GM23338 (cell line): ENCODE measurements around the gene AP2B1. TPM values are rescaled to one million over a fixed set of nuclear protein-coding genes. Genes with fewer than 3 reads are reported as not detected.

Experiments used
- ATAC-seq: fragments of 200-7000 bp; cut with Tn5 transposase; 3 replicates; pipeline ENCODE4 v1.9.1; 2020
- DNase-seq: peaks from one replicate; pipeline ENCODE4 v3.0.0-alpha.2; 2015; ENCODE audit warnings: low spot score
- H2AFZ ChIP-seq: fragments of 200-600 bp; sonication (generic); 2 replicates; pipeline ENCODE4 v1.8.0; 2016; ENCODE audit warnings: antibody characterized with exemption, mild to moderate bottlenecking, moderate library complexity
- H3F3A ChIP-seq: fragments of 200-600 bp; sonication (generic); replicated peaks from 2 replicates; pipeline ENCODE4 v1.8.0; 2017; ENCODE audit warnings: antibody characterized with exemption, mixed run types, low read depth
- H3K27ac ChIP-seq: fragments of 200-600 bp; sonication (generic); 2 replicates; pipeline ENCODE4 v1.6.1; 2016; ENCODE audit warnings: low read depth
- H3K27me3 ChIP-seq: fragments of 200-600 bp; sonication (generic); 2 replicates; pipeline ENCODE4 v1.8.0; 2016; ENCODE audit warnings: mild to moderate bottlenecking, mixed run types, moderate library complexity; ENCODE audit not compliant: insufficient read depth
- H3K36me3 ChIP-seq: fragments of 200-600 bp; sonication (generic); 2 replicates; pipeline ENCODE4 v1.8.0; 2016; ENCODE audit warnings: mild to moderate bottlenecking; ENCODE audit not compliant: insufficient read depth
- H3K4me1 ChIP-seq: fragments of 200-600 bp; sonication (generic); 2 replicates; pipeline ENCODE4 v1.8.0; 2016; ENCODE audit warnings: mild to moderate bottlenecking, moderate library complexity; ENCODE audit not compliant: insufficient read depth
- H3K4me2 ChIP-seq: fragments of 200-600 bp; sonication (generic); 2 replicates; pipeline ENCODE4 v1.7.1; 2017; ENCODE audit warnings: mixed run types
- H3K4me3 ChIP-seq: fragments of 200-600 bp; sonication (generic); 2 replicates; pipeline ENCODE4 v1.6.1; 2016; ENCODE audit warnings: mixed run types
- H3K79me2 ChIP-seq: fragments of 200-600 bp; sonication (generic); replicated peaks from 2 replicates; pipeline ENCODE4 v1.8.0; 2017; ENCODE audit warnings: mild to moderate bottlenecking; ENCODE audit not compliant: insufficient read depth
- H3K9me2 ChIP-seq: fragments of 200-600 bp; sonication (generic); 2 replicates; pipeline ENCODE4 v1.8.0; 2017; ENCODE audit not compliant: insufficient read depth
- H4K20me1 ChIP-seq: fragments of 200-600 bp; sonication (generic); replicated peaks from 2 replicates; pipeline ENCODE4 v1.8.0; 2017; ENCODE audit warnings: mild to moderate bottlenecking; ENCODE audit not compliant: insufficient read depth
- H3K27ac Mint-ChIP-seq: 2 replicates; pipeline ENCODE4 v1.8.0; 2020; ENCODE audit warnings: inconsistent platforms, mild to moderate bottlenecking, moderate library complexity, mixed read lengths
- H3K27me3 Mint-ChIP-seq: 3 replicates; pipeline ENCODE4 v1.8.0; 2022; ENCODE audit warnings: low read depth, mild to moderate bottlenecking, moderate library complexity, mixed read lengths, inconsistent platforms; ENCODE audit not compliant: insufficient read depth, poor library complexity
- H3K36me3 Mint-ChIP-seq: 3 replicates; pipeline ENCODE4 v1.8.0; 2021; ENCODE audit warnings: low read depth, mild to moderate bottlenecking, inconsistent platforms, moderate library complexity, mixed read lengths
- H3K4me1 Mint-ChIP-seq: 3 replicates; pipeline ENCODE4 v1.8.0; 2020; ENCODE audit warnings: mild to moderate bottlenecking, inconsistent platforms, mixed read lengths
- H3K4me3 Mint-ChIP-seq: 3 replicates; pipeline ENCODE4 v1.8.0; 2021; ENCODE audit warnings: moderate library complexity, mild to moderate bottlenecking, inconsistent platforms, mixed read lengths
- H3K9me3 Mint-ChIP-seq: 3 replicates; pipeline ENCODE4 v1.8.0; 2020; ENCODE audit warnings: moderate library complexity, mild to moderate bottlenecking, inconsistent platforms, mixed read lengths
- CREB1 ChIP-seq: fragments of 250-450 bp; sonication (Bioruptor Pico); IDR thresholded peaks from 2 replicates; pipeline ENCODE4 v1.5.0; 2020; ENCODE audit warnings: low read depth, mild to moderate bottlenecking, moderate library complexity
- ETS1 ChIP-seq: IDR thresholded peaks from 2 replicates; pipeline ENCODE4 v1.6.1; 2016; ENCODE audit warnings: antibody characterized with exemption
- EZH2 ChIP-seq: fragments of 200-600 bp; sonication (generic); IDR thresholded peaks from one replicate; pipeline ENCODE4 v1.8.0; 2017; ENCODE audit warnings: antibody characterized with exemption, mild to moderate bottlenecking, low read depth; ENCODE audit not compliant: unreplicated experiment
- EZH2phosphoT487 ChIP-seq: fragments of 200-600 bp; sonication (generic); IDR thresholded peaks from one replicate; pipeline ENCODE4 v1.8.1; 2018; ENCODE audit warnings: antibody characterized with exemption; ENCODE audit not compliant: unreplicated experiment
- JUNB ChIP-seq: IDR thresholded peaks from one replicate; pipeline ENCODE4 v1.6.1; 2016; ENCODE audit warnings: antibody characterized with exemption; ENCODE audit not compliant: unreplicated experiment
- NANOG ChIP-seq: IDR thresholded peaks from 2 replicates; pipeline ENCODE4 v1.6.1; 2016; ENCODE audit warnings: antibody characterized with exemption, borderline replicate concordance
- POLR2AphosphoS5 ChIP-seq: IDR thresholded peaks from 2 replicates; pipeline ENCODE4 v1.6.1; 2016; ENCODE audit warnings: antibody characterized with exemption, low read depth
- STAT1 ChIP-seq: IDR thresholded peaks from one replicate; pipeline ENCODE4 v1.6.1; 2016; ENCODE audit warnings: antibody characterized with exemption; ENCODE audit not compliant: unreplicated experiment
- ZNF114 ChIP-seq: fragments of 250-450 bp; sonication (Bioruptor Pico); IDR thresholded peaks from 2 replicates; pipeline ENCODE4 v1.5.0; 2020; ENCODE audit warnings: mild to moderate bottlenecking, moderate library complexity
- ZNF331 ChIP-seq: fragments of 250-450 bp; sonication (Bioruptor Pico); IDR thresholded peaks from 2 replicates; pipeline ENCODE4 v1.5.0; 2020; ENCODE audit warnings: low read depth, mild to moderate bottlenecking, moderate library complexity
- ZNF462 ChIP-seq: fragments of 250-450 bp; sonication (Bioruptor Pico); IDR thresholded peaks from 2 replicates; pipeline ENCODE4 v1.5.0; 2020; ENCODE audit warnings: mild to moderate bottlenecking, moderate library complexity
- polyA plus RNA-seq: library from polyadenylated mRNA; unstranded; fragments of >200 nt; fragmentation: Nextera tagmentation; extraction: Ambion mirVana; gene quantifications from 2 replicates; pipeline ENCODE4 v1.2.1, GENCODE V29; 2016
- total RNA-seq: library from RNA; depleted of rRNA; stranded (reverse); fragments of >200 nt; shearing (Covaris generic); gene quantifications from 2 replicates; pipeline ENCODE4 v1.2.3, GENCODE V29; 2014
- TF ChIP-seq, protein P1 (sequence below): IDR thresholded peaks from one replicate; pipeline ENCODE4 v1.6.1; 2018; ENCODE audit warnings: antibody characterized with exemption; ENCODE audit not compliant: unreplicated experiment
- TF ChIP-seq, protein P2 (sequence below), 2 experiments: fragments of 200-600 bp in 1 of 2; sonication (generic) in 1 of 2; conservative IDR thresholded peaks; 2 replicates each; pipeline versions ENCODE4 v1.5.1 to v1.6.1; 2016 to 2017; ENCODE audit warnings: antibody characterized with exemption in 2 of 2, low read depth in 2 of 2, mild to moderate bottlenecking in 2 of 2, moderate library complexity in 1 of 2

The AP2B1 gene
- total and polyA plus RNA-seq, 2 experiments from 2014 or later, result 89.7 to 144 TPM

- Histone ChIP-seq H3K27ac (no peak overlapping the region), H3K36me3 (no peaks in the 10 kb centered on the region), H3K27me3 (peaks cover 29% of the 10 kb centered on the region), H2AFZ (no peak overlapping the region), H3K4me1 (peaks cover 20% of the 10 kb centered on the region), H4K20me1 (no peaks in the 10 kb centered on the region; the same call in 1 of the 2 replicates), H3K4me3 (no peak overlapping the region), H3K4me2 (no peak overlapping the region), H3F3A (0 out of 2 replicates have a peak, but pooled peaks cover 3% of the 10 kb centered on the region), H3K79me2 (no peaks in the 10 kb centered on the region), H3K9me2 (no peaks in the 10 kb centered on the region)
- no peak for DNase-seq
- Mint-ChIP-seq H3K4me1 (peaks cover 21% of the 10 kb centered on the region), H3K4me3 (no peak overlapping the region), H3K36me3 (no peaks in the 10 kb centered on the region; the same call in 2 of the 3 replicates), H3K27me3 (peaks cover 15% of the 10 kb centered on the region), H3K27ac (no peak overlapping the region), H3K9me3 (no peaks in the 10 kb centered on the region)
- ATAC-seq, result no peak
- TF ChIP-seq POLR2AphosphoS5 (no peak), ZNF114 (CRISPR knock-in tag) (no peak), JUNB (no peak), EZH2 (no peak), STAT1 (no peak), ZNF331 (CRISPR knock-in tag) (no peak), CREB1 (no peak), NANOG (no peak), EZH2phosphoT487 (no peak), ZNF462 (no peak), ETS1 (no peak)
- TF ChIP-seq, protein P1, sequence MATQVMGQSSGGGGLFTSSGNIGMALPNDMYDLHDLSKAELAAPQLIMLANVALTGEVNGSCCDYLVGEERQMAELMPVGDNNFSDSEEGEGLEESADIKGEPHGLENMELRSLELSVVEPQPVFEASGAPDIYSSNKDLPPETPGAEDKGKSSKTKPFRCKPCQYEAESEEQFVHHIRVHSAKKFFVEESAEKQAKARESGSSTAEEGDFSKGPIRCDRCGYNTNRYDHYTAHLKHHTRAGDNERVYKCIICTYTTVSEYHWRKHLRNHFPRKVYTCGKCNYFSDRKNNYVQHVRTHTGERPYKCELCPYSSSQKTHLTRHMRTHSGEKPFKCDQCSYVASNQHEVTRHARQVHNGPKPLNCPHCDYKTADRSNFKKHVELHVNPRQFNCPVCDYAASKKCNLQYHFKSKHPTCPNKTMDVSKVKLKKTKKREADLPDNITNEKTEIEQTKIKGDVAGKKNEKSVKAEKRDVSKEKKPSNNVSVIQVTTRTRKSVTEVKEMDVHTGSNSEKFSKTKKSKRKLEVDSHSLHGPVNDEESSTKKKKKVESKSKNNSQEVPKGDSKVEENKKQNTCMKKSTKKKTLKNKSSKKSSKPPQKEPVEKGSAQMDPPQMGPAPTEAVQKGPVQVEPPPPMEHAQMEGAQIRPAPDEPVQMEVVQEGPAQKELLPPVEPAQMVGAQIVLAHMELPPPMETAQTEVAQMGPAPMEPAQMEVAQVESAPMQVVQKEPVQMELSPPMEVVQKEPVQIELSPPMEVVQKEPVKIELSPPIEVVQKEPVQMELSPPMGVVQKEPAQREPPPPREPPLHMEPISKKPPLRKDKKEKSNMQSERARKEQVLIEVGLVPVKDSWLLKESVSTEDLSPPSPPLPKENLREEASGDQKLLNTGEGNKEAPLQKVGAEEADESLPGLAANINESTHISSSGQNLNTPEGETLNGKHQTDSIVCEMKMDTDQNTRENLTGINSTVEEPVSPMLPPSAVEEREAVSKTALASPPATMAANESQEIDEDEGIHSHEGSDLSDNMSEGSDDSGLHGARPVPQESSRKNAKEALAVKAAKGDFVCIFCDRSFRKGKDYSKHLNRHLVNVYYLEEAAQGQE, result no peak
- TF ChIP-seq, protein P2, sequence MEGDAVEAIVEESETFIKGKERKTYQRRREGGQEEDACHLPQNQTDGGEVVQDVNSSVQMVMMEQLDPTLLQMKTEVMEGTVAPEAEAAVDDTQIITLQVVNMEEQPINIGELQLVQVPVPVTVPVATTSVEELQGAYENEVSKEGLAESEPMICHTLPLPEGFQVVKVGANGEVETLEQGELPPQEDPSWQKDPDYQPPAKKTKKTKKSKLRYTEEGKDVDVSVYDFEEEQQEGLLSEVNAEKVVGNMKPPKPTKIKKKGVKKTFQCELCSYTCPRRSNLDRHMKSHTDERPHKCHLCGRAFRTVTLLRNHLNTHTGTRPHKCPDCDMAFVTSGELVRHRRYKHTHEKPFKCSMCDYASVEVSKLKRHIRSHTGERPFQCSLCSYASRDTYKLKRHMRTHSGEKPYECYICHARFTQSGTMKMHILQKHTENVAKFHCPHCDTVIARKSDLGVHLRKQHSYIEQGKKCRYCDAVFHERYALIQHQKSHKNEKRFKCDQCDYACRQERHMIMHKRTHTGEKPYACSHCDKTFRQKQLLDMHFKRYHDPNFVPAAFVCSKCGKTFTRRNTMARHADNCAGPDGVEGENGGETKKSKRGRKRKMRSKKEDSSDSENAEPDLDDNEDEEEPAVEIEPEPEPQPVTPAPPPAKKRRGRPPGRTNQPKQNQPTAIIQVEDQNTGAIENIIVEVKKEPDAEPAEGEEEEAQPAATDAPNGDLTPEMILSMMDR (conservative IDR thresholded peaks at IDR 0.05; ENCODE audit: low read depth in 2 of 2), result no peak
Observed at GRCh38 chr17:35734396-35734795, 147.3 kb downstream of the AP2B1 start.
